HT-29 (cell line): ENCODE measurements around the gene TM2D3. TPM values are rescaled to one million over a fixed set of nuclear protein-coding genes. Genes with fewer than 3 reads are reported as not detected.
"Not testable (repeated sequence)": the region's sequence is repeated elsewhere in the genome, so short reads cannot be mapped to it uniquely, and the experiment has no call there.

Experiments used
- DNase-seq: peaks from one replicate; pipeline ENCODE4 v3.0.0-alpha.2; 2015; ENCODE audit warnings: low spot score
- total RNA-seq: library from RNA; depleted of rRNA; stranded (reverse); fragments of >200 nt; shearing (Covaris generic); gene quantifications from 2 replicates; pipeline ENCODE4 v1.2.3, GENCODE V29; 2014

TM2D3 gene
- total RNA-seq, 1 experiment from 2014 or later = 23.9 TPM

GRCh38 chr15:101657171-101657570 lies 5.0 kb upstream of the TM2D3 start:
- no peak for DNase-seq

DNA sequence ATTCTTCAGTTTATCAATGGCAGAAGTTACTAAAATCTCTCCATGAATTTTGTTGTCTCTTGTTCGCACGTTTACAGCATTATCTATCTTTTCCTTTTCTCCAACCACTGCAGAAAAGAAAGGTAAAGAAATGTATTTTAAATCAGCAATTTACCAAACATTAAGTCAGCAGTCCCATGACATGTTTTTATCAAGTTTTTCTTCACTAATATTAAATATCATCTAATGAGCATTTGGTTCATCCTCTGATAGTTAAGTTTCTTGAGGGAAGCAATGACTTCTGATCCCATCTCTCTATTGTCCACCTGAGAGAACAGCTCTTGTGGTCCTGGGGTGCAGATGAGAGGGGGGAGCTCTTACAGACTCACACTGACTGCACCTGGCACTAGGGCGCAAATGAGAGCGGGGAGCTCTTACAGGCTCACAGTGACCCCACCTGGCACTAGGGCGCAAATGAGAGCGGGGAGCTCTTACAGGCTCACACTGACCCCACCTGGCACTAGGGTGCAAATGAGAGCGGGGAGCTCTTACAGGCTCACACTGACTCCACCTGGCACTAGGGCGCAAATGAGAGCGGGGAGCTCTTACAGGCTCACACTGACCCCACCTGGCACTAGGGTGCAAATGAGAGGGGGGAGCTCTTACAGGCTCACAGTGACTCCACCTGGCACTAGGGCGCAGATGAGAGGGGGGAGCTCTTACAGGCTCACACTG lies 2.6 kb upstream of the TM2D3 start:
- peak; percentile 55 for DNase-seq

DNA sequence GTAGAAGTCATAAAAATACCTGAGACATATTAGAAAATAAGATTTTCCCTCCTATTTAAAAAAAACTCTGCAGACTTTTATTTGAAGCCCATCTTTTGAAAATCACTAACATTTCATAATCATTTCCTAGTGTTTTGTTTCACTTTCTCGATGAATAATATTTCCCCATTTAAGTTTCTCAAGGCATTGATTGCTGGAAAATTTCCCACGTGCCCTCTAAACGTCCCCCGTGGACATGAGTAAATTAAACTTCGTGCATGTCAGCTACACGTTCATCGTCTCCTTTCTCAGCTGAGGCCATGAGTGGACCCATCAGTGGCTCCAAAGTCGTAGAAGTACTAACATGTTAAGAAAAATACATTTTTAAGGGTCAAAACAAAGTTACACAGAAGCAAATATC lies 2.0 kb upstream of the TM2D3 start:
- no peak for DNase-seq

DNA sequence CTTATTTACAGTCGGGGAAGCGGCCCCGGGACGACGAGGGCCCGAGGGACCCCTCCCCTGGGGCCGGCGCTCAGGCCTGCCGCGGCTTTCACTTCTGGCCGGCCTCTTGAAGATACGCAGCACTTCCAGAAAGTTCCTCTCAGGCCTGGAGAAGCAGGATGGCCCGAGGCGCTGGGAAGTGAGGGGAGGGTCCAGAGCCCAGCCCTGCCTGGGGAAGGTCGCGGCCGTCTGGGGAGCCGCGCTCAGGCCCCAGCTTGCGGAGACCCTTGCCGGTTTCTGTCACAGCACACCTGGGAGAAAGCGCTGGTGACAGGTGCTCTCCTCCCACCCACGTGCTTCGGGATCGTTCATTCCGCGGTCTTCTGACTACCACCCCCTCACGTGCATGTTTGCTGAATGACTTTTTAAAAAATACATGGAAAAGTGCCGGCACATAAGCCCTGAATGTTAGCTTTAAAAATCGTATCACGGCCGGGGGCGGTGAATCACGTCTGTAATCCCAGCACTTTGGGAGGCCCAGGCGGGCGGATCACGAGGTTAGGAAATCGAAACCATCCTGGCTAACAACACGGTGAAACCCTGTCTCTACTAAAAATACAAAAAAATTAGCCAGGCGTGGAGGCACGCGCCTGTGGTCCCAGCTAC lies 727 bp upstream of the TM2D3 start:
- DNase-seq = peak; percentile 56

- DNase-seq = peak; percentile 67
Measured at GRCh38 chr15:101651554-101652097, 555 bp downstream of the TM2D3 start.

DNA sequence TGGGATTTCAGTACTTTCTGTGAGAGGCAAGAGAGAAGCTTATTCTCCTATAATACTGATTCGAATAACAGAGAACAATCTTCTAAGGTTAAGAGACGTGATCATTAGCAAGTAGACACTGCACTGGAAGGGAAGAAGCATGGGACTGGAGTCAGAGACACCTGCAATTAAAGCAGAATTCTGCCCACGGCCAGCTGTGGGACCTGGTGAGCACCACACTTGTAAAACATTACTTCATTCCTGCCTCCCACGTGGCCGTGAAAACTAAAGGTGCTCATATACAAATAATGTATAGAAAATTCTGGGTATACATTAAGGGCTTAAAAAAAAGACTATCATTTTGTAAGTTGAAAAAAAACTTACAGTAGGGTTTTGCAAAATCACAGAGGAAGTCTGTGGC lies 2.0 kb downstream of the TM2D3 start:
- DNase-seq = no peak

GRCh38 chr15:101648356-101648755 lies 3.8 kb downstream of the TM2D3 start:
- DNase-seq = no peak

DNA sequence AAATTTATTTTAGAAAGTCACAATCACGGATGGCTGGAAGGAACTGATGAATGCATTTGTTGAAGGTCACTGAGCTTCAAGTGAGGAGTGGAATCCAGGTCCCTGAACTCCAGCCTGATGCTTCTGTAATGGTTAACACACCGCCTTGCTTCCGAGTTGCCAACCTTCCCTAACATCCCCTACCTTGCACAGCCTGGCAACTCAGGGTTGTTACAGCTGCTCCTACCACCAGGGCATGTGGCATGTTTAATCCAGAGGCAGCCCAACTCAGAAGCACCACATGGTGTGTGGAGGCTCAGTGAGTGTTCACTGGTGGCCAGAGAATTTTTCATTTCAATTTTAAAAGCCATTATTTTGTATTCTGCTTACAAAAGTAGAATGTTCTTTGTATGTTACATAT lies 4.9 kb downstream of the TM2D3 start:
- DNase-seq = no peak

- no peak for DNase-seq
Measured at GRCh38 chr15:101646672-101647071, 5.5 kb downstream of the TM2D3 start.

DNA sequence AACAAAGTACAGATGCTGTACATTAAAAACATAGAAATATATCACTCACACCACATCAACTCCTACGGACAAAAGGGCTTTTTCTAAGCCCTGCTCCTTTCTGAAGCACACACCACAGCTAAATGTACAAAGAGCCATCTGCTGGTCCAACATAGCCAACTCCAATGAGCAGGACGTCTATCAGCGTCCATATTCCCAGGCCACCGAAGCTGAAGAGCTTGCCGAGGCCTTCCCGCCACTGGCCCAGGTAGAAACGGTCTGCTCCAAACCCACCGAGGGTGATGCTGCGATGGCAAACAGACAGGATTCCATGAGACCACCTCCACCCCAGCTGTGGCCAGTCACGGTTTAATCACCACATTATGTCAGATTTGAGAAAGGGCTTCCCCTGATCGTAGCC lies 9.8 kb downstream of the TM2D3 start:
- no peak for DNase-seq

GRCh38 chr15:101641894-101642293 lies 10.3 kb downstream of the TM2D3 start:
- DNase-seq = no peak

- DNase-seq = peak; percentile 89
Measured at GRCh38 chr15:101641129-101641764, 10.9 kb downstream of the TM2D3 start.

- no peak for DNase-seq
Measured at GRCh38 chr15:101639667-101640066, 12.5 kb downstream of the TM2D3 start.

DNA sequence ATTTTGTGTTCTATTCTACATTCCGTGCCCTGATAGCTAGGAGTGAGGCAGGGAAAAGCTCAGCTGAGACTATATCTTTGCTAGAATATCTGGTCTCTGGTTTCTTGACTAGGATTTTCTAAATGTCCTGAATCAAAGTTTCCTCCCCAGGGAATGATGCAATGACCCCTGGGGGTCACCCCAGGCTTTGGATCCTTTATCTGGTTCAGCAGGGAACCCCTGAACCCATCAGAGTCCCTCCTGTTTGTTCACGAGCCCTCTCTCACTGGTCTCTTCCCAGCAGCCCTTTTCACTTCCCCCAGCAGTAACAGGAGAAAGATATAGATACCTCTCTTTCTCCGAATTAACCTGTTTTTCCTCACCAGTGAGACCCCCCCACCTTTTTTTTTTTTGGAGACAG lies 14.3 kb downstream of the TM2D3 start:
- no peak for DNase-seq

DNA sequence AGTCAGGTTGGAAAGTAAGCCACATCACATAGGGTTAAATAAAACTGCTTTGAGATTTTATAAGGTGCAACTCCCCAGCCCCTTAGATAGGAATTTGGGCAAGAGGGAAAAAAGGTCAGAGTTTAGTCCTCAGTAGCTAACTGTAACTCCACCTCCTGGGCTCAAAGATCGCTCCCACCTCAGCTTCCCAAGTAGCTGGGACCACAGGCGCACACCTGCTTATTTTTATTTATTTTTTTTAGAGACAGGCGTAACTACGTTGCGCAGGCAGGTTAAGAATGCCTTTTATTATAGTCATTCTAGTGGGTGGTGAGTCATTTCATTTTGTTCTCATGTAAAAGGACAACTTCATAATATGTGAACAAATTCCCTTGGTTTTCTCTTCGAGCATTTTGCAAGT lies 14.7 kb downstream of the TM2D3 start:
- no peak for DNase-seq

- DNase-seq = no peak
Measured at GRCh38 chr15:101637038-101637437, 15.1 kb downstream of the TM2D3 start.

GRCh38 chr15:101635944-101636727 lies 16.0 kb downstream of the TM2D3 start:
- no peak for DNase-seq

- no peak for DNase-seq
Measured at GRCh38 chr15:101633356-101633755, 18.8 kb downstream of the TM2D3 start.

DNA sequence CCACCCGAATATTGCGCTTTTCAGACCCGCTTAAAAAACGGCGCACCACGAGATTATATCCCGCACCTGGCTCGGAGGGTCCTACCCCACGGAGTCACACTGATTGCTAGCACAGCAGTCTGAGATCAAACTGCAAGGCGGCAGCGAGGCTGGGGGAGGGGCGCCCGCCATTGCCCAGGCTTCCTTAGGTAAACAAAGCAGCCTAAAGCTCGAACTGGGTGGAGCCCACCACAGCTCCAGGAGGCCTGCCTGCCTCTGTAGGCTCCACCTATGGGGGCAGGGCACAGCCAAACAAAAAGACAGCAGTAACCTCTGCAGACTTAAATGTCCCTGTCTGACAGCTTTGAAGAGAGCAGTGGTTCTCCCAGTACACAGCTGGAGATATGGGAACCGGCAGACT lies 25.5 kb downstream of the TM2D3 start:
- not testable (repeated sequence) for DNase-seq

DNA sequence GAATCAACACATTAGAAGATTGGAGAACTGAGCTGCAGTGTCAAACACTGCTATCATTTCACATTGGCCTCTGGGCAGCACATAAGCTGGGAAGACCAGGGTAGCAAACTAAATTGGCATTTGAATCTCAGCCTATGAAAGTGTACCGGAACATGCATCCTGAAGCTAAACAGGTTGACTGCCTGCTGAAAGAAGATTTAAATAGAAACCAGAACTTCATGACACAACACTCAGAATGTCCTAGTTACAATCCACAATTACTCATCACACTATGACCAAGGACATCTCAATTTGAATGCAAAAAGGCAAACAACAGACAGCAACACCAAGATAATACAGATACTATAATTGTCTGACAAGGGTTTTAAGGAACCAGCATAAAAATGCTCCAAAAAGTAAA lies 26.2 kb downstream of the TM2D3 start:
- DNase-seq = no peak

DNA sequence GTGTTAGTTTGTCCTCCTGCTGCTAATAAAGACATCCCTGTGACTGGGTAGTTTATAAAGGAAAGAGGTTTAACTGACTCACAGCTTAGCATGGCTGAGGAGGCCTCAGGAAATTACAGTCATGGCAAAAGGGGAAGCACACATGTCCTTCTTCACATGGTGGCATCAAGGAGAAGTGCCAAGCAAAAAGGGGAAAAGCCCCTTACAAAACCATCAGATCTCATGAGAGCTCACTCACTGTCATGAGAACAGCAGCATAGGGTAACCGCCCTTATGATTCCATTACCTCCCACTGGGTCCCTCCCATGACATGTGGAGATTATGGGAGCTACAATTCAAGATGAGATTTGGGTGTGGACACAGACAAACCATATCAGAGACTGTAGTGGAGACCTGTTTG lies 27.0 kb downstream of the TM2D3 start:
- no peak for DNase-seq
